HepG2 (cell line): ENCODE measurements around the gene CCDC33. TPM values are rescaled to one million over a fixed set of nuclear protein-coding genes. Genes with fewer than 3 reads are reported as not detected.

Experiments used
- ATAC-seq: fragments of 200-7000 bp; cut with Tn5 transposase; 3 replicates; pipeline ENCODE4 v1.9.1; 2020; ENCODE audit warnings: mild to moderate bottlenecking, moderate library complexity
- BruUV-seq: library from RNA; stranded (reverse); fragments of 400-500 nt; replicated peaks from 2 replicates; lab custom pipeline; 2021; lab: Mats Ljungman, UMichigan
- CTCF ChIA-PET: fragments of 300-600 bp; formaldehyde crosslinking; extraction: SDS; loops from one replicate; lab custom pipeline; 2021; ENCODE audit warnings: low total read pairs, inconsistent platforms, low intra/inter-chr PET ratio; lab: Yijun Ruan, JAX
- POLR2A ChIA-PET: fragments of 350-600 bp; sonication (Branson Sonifier 250); formaldehyde crosslinking; loops from one replicate; lab custom pipeline; 2020; ENCODE audit warnings: antibody characterized with exemption, inconsistent platforms; lab: Yijun Ruan, JAX
- DNase-seq: peaks from one replicate; pipeline ENCODE4 v3.0.0-alpha.2; 2015; ENCODE audit warnings: low spot score
- FAIRE-seq: peaks from 3 replicates; lab custom pipeline; 2011; peaks lifted over from hg19 to GRCh38; lab: Jason Lieb, UNC
- H2AFZ ChIP-seq: one replicate; pipeline ENCODE4 v1.6.1; 2011; ENCODE audit warnings: low read length, inconsistent platforms
- H3K27ac ChIP-seq: fragments of 300-600 bp; 3 replicates; pipeline ENCODE4 v1.8.0; 2011; ENCODE audit warnings: mixed run types, mild to moderate bottlenecking, mixed read lengths, low read length, inconsistent platforms; ENCODE audit not compliant: insufficient read depth; ENCODE audit errors: extremely low read length
- H3K27me3 ChIP-seq, 2 experiments: fragments of 200-600 bp in 1 of 2; 2 replicates in 1 of 2; 3 replicates in 1 of 2; pipeline versions ENCODE4 v1.6.0 to v1.8.0; 2011; ENCODE audit warnings: low read length in 2 of 2, mild to moderate bottlenecking in 2 of 2, moderate library complexity in 2 of 2, inconsistent platforms in 1 of 2; ENCODE audit not compliant: insufficient read depth in 2 of 2, control insufficient read depth in 1 of 2
- H3K36me3 ChIP-seq, 2 experiments: fragments of 200-600 bp in 1 of 2; replicated peaks in 1 of 2; 2 replicates in 1 of 2; 3 replicates in 1 of 2; pipeline versions ENCODE4 v1.5.1 to v1.8.0; 2011; ENCODE audit warnings: low read length in 2 of 2, inconsistent platforms in 1 of 2; ENCODE audit not compliant: insufficient read depth in 2 of 2, control insufficient read depth in 1 of 2
- H3K4me1 ChIP-seq: 2 replicates; pipeline ENCODE4 v1.5.1; 2012; ENCODE audit warnings: low read length, inconsistent platforms; ENCODE audit not compliant: insufficient read depth
- H3K4me2 ChIP-seq: 2 replicates; pipeline ENCODE4 v1.6.0; 2011; ENCODE audit warnings: low read depth, low read length, inconsistent platforms
- H3K4me3 ChIP-seq, 3 experiments: fragments of 200-600 bp in 1 of 3; sonication (generic), shearing (Covaris generic) in 1 of 3; replicated peaks in 1 of 3; 2 replicates each; pipeline ENCODE4 v1.5.1; 2011 to 2016; ENCODE audit warnings: low read length in 3 of 3, inconsistent platforms in 2 of 3, low read depth in 2 of 3, mild to moderate bottlenecking in 2 of 3, control low read depth in 1 of 3, mixed read lengths in 1 of 3; ENCODE audit not compliant: insufficient read depth in 1 of 3
- H3K79me2 ChIP-seq: one replicate; pipeline ENCODE4 v1.6.1; 2011; ENCODE audit warnings: low read length, inconsistent platforms; ENCODE audit not compliant: insufficient read depth
- H3K9ac ChIP-seq: 2 replicates; pipeline ENCODE4 v1.6.0; 2011; ENCODE audit warnings: mild to moderate bottlenecking, low read depth, low read length, inconsistent platforms; ENCODE audit not compliant: insufficient read depth
- H3K9me3 ChIP-seq: 2 replicates; pipeline ENCODE4 v1.5.1; 2012; ENCODE audit warnings: mild to moderate bottlenecking, low read length
- H4K20me1 ChIP-seq: 2 replicates; pipeline ENCODE4 v1.6.0; 2011; ENCODE audit warnings: inconsistent platforms, mild to moderate bottlenecking, low read length, moderate library complexity; ENCODE audit not compliant: insufficient read depth
- FOXO1 ChIP-seq: sonication (generic); formaldehyde crosslinking; IDR thresholded peaks from 2 replicates; pipeline ENCODE4 v1.4.0; 2020; ENCODE audit warnings: missing genetic modification reagents
- HINFP ChIP-seq: sonication (generic); formaldehyde crosslinking; IDR thresholded peaks from 2 replicates; pipeline ENCODE4 v1.4.0; 2020; ENCODE audit warnings: low read depth, mild to moderate bottlenecking, missing genetic modification reagents
- ISX ChIP-seq: sonication (generic); formaldehyde crosslinking; conservative IDR thresholded peaks from 2 replicates; pipeline ENCODE4 v1.5.0; 2020; ENCODE audit warnings: missing genetic modification reagents
- MYC ChIP-seq: sonication (generic); formaldehyde crosslinking; IDR thresholded peaks from 2 replicates; pipeline ENCODE4 v1.9.0; 2021; ENCODE audit warnings: missing genetic modification reagents, borderline replicate concordance
- RBM39 ChIP-seq: fragments of 200-400 bp; formaldehyde crosslinking; IDR thresholded peaks from one replicate; pipeline ENCODE4 v1.6.1; 2018; ENCODE audit warnings: antibody characterized with exemption, mild to moderate bottlenecking, low read depth, low read length; ENCODE audit not compliant: poor library complexity, severe bottlenecking
- TCF12 ChIP-seq, 2 experiments: fragments of 450-650 bp in 1 of 2; sonication (generic) in 1 of 2; formaldehyde crosslinking in 1 of 2; IDR thresholded peaks; 2 replicates each; pipeline versions ENCODE4 v1.6.1 to v1.8.0; 2017 to 2022; ENCODE audit warnings: antibody characterized with exemption in 1 of 2, mild to moderate bottlenecking in 1 of 2, missing genetic modification reagents in 1 of 2, moderate library complexity in 1 of 2
- ZFY ChIP-seq: sonication (generic); formaldehyde crosslinking; IDR thresholded peaks from 2 replicates; pipeline ENCODE4 v1.4.0; 2020; ENCODE audit warnings: missing genetic modification reagents
- ZNF138 ChIP-seq: sonication (generic); formaldehyde crosslinking; IDR thresholded peaks from 2 replicates; pipeline ENCODE4 v1.5.0; 2020; ENCODE audit warnings: mild to moderate bottlenecking, low read depth, missing genetic modification reagents
- WGBS: methylation state at CpG from one replicate; pipeline ENCODE4 v1.1.6; 2017; ENCODE audit warnings: low lambda C conversion rate; 5-methylcytosine and 5-hydroxymethylcytosine counted together
- in situ Hi-C: cut with HindIII; loops from 2 replicates; pipeline ENCODE4 v1.10.0; 2017; ENCODE audit warnings: low pct_unique_long_range_greater_than_20kb; ENCODE audit not compliant: extremely low pct_ligation_motif_present
- intact Hi-C: fragments of 100-400 bp; cut with micrococcal nuclease; formaldehyde crosslinking; loops from one replicate; pipeline ENCODE4 v1.10.0; 2022; ENCODE audit not compliant: unreplicated experiment
- polyA plus RNA-seq, 8 experiments: library from polyadenylated mRNA; depleted of rRNA in 3 of 8; stranded (reverse) in 7 of 8; unstranded in 1 of 8; fragments of >200 nt; fragmentation: Illumina TruSeq in 4 of 8; extraction: Trizol in 4 of 8; gene quantifications; 2 replicates each; pipeline versions ENCODE4 v1.2.1 to v1.2.3, GENCODE V29; 2011 to 2016; ENCODE audit warnings: low read depth in 4 of 8, missing spikeins in 1 of 8, mixed read lengths in 1 of 8; ENCODE audit not compliant: insufficient read depth in 1 of 8
- total RNA-seq, 5 experiments: library from RNA; depleted of rRNA; stranded (reverse); fragments of >200 nt; fragmentation: Illumina TruSeq; extraction: Trizol; gene quantifications; 2 replicates each; pipeline ENCODE4 v1.2.3, GENCODE V29; 2016; ENCODE audit warnings: low read depth in 1 of 5
- TF ChIP-seq, protein P1 (sequence below): fragments of 450-650 bp; IDR thresholded peaks from 2 replicates; pipeline ENCODE4 v1.6.1; 2017; ENCODE audit warnings: mild to moderate bottlenecking
- TF ChIP-seq, protein P2 (sequence below): sonication (generic); formaldehyde crosslinking; IDR thresholded peaks from 2 replicates; pipeline ENCODE4 v1.4.0; 2020; ENCODE audit warnings: missing genetic modification reagents
- TF ChIP-seq, protein P3 (sequence below): sonication (generic); formaldehyde crosslinking; IDR thresholded peaks from 2 replicates; pipeline ENCODE4 v1.4.0; 2020; ENCODE audit warnings: missing genetic modification reagents

CCDC33 gene
- total and polyA plus RNA-seq, 2 of the 13 experiments (the other 11 are each of a cell fraction or from before 2014, with no cell fraction given) = 0.30 TPM; not detected in 1

- ATAC-seq = no peak
- Histone ChIP-seq H3K4me3 (no peak overlapping the region), H2AFZ (no peak overlapping the region), H3K36me3 (no peaks in the 10 kb centered on the region), H4K20me1 (peaks cover 2% of the 10 kb centered on the region; the same call in 1 of the 2 replicates), H3K4me2 (no peak overlapping the region), H3K4me1 (no peaks in the 10 kb centered on the region), H3K9ac (no peak overlapping the region), H3K9me3 (no peaks in the 10 kb centered on the region), H3K27me3 (peaks cover 7 to 38% of the 10 kb centered on the region in 2 experiments; a peak in 4 of 5 replicates), H3K79me2 (no peaks in the 10 kb centered on the region), H3K27ac (no peak overlapping the region)
- intact Hi-C loops (no loop called here), in situ Hi-C loops (no loop called here)
- WGBS = 0% methylated on average over 5 of the region's 5 CpGs
- no TSS peak for BruUV-seq
- FAIRE-seq = no peak
- ChIA-PET POLR2A (no interaction called here), CTCF (no interaction called here)
- DNase-seq = no peak
- no peak for TF ChIP-seq RBM39
- no peak for TF ChIP-seq ZFY (CRISPR knock-in tag)
- no peak for TF ChIP-seq TCF12 (IDR thresholded peaks at IDR 0.05)
- no peak for TF ChIP-seq TCF12 (CRISPR knock-in tag; IDR thresholded peaks at IDR 0.05)
- TF ChIP-seq, protein P1, sequence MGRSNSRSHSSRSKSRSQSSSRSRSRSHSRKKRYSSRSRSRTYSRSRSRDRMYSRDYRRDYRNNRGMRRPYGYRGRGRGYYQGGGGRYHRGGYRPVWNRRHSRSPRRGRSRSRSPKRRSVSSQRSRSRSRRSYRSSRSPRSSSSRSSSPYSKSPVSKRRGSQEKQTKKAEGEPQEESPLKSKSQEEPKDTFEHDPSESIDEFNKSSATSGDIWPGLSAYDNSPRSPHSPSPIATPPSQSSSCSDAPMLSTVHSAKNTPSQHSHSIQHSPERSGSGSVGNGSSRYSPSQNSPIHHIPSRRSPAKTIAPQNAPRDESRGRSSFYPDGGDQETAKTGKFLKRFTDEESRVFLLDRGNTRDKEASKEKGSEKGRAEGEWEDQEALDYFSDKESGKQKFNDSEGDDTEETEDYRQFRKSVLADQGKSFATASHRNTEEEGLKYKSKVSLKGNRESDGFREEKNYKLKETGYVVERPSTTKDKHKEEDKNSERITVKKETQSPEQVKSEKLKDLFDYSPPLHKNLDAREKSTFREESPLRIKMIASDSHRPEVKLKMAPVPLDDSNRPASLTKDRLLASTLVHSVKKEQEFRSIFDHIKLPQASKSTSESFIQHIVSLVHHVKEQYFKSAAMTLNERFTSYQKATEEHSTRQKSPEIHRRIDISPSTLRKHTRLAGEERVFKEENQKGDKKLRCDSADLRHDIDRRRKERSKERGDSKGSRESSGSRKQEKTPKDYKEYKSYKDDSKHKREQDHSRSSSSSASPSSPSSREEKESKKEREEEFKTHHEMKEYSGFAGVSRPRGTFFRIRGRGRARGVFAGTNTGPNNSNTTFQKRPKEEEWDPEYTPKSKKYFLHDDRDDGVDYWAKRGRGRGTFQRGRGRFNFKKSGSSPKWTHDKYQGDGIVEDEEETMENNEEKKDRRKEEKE = no peak
- TF ChIP-seq, protein P2, sequence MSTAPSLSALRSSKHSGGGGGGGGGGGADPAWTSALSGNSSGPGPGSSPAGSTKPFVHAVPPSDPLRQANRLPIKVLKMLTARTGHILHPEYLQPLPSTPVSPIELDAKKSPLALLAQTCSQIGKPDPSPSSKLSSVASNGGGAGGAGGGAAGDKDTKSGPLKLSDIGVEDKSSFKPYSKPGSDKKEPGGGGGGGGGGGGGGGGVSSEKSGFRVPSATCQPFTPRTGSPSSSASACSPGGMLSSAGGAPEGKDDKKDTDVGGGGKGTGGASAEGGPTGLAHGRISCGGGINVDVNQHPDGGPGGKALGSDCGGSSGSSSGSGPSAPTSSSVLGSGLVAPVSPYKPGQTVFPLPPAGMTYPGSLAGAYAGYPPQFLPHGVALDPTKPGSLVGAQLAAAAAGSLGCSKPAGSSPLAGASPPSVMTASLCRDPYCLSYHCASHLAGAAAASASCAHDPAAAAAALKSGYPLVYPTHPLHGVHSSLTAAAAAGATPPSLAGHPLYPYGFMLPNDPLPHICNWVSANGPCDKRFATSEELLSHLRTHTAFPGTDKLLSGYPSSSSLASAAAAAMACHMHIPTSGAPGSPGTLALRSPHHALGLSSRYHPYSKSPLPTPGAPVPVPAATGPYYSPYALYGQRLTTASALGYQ (CRISPR knock-in tag) = no peak
- no peak for TF ChIP-seq MYC (CRISPR knock-in tag)
- TF ChIP-seq ZNF138 (CRISPR knock-in tag) = no peak
- TF ChIP-seq HINFP = no peak
- TF ChIP-seq FOXO1 = no peak
- no peak for TF ChIP-seq ISX (CRISPR knock-in tag)
- TF ChIP-seq, protein P3, sequence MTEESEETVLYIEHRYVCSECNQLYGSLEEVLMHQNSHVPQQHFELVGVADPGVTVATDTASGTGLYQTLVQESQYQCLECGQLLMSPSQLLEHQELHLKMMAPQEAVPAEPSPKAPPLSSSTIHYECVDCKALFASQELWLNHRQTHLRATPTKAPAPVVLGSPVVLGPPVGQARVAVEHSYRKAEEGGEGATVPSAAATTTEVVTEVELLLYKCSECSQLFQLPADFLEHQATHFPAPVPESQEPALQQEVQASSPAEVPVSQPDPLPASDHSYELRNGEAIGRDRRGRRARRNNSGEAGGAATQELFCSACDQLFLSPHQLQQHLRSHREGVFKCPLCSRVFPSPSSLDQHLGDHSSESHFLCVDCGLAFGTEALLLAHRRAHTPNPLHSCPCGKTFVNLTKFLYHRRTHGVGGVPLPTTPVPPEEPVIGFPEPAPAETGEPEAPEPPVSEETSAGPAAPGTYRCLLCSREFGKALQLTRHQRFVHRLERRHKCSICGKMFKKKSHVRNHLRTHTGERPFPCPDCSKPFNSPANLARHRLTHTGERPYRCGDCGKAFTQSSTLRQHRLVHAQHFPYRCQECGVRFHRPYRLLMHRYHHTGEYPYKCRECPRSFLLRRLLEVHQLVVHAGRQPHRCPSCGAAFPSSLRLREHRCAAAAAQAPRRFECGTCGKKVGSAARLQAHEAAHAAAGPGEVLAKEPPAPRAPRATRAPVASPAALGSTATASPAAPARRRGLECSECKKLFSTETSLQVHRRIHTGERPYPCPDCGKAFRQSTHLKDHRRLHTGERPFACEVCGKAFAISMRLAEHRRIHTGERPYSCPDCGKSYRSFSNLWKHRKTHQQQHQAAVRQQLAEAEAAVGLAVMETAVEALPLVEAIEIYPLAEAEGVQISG (CRISPR knock-in tag) = no peak
Observed at GRCh38 chr15:74262625-74263024, 26.5 kb downstream of the CCDC33 start.
